UCSD-AML1 (cell line): ENCODE results near the gene HMGCS1.
"Not testable (repeated sequence)": the region's sequence is repeated elsewhere in the genome, so short reads cannot be mapped to it uniquely, and the experiment has no call there.

Experiments used
- DNase-seq: peaks from one replicate; lab custom pipeline; 2025; ENCODE audit not compliant: unreplicated experiment; lab: John Stamatoyannopoulos, UW

HMGCS1 gene

DNA sequence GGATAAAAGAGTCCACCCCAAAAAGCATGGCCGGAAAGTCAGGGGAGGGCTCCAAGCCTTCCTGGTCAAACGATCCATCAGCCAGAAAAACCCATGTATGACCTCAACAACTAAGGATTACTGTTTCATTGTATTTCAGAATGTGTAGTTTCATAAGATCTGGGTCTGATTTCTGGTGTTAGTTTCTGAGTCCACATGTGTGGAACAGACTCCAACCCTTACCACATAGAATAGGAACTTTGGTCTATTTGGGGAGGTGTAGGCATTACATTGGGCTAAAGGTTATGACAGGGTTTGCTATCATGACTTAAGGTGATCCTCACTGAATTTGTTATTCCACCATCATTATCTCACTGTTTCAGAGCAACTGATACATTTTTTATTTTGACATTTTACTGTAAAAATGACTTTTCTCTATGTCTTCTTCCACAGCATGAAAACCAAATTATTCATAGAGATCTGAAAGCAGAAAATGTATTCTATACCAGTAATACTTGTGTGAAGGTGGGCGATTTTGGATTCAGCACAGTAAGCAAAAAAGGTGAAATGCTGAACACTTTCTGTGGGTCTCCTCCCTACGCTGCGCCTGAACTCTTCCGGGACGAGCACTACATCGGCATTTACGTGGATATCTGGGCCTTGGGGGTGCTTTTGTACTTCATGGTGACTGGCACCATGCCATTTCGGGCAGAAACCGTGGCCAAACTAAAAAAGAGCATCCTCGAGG, 33.5 kb downstream of the HMGCS1 start:
- DNase-seq = no peak

DNA sequence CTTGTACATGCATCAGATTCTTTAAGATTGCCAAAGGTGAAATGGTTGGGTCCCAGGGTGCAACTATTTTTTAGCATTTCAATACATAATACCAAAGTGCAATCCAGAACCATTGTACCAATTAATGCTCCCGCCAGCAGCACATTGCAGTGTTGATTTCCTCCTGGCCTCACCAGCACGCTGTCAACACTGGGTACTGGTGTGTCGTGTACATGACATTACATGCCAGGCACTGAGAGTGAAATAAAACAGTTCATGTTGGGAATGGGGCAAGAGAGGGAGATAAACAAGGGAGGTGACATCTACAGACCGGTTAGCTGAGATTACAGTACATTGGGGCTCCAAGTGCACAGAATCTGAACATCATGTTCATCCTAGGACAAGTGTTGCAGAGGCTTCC, 37.8 kb downstream of the HMGCS1 start:
- no peak for DNase-seq

DNA sequence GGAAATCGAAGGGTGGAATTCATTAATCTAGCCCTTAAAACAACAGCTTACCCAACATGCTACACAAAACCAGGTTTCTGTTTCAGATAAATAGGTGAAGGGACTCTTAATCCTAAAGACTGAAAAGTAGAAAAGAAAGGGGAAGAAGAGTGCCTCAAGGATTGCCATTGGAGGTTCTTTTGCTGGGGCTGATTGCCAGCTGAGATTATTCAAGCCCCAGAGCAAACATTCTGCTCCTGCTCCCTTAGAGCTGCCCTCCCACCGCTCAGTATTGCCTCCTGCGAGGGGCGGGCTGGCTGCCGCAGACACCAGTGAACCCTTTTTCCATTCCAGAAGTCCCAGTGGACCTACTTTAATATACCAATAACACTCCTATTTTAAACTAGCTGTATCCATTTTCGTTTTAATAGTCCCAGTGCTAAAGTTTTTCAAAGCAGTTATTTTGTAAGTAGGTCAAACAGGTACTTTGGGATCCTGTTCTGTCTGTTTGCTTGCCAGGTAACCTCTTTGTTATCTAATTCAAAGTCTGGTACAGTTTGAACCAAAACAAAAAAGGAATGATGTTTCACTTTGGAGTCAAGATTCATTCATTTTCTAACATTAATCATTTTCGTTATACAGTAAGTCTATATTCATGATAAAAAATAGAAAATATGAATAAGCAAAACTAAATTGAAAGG, 38.6 kb downstream of the HMGCS1 start:
- DNase-seq = no peak

DNA sequence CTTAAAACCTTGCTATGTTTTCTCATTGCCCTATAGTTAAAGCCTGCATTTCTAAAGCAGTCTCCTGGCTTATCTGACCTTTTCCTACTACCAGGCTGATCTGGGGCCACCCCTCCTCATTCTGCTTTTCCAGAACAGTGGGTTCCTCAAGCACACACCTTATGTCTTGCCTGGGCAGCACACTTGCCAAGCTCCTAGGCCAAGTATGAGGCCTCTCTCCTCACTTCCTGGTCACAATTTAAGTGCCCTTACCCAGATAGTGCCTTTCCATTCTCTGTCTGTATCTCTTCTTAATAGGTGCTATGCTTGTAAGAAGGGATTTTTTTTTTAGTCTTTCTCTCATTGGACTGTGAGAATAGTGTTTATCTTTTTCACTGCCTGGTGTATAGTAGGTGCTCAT, 39.7 kb downstream of the HMGCS1 start:
- DNase-seq = no peak

DNA sequence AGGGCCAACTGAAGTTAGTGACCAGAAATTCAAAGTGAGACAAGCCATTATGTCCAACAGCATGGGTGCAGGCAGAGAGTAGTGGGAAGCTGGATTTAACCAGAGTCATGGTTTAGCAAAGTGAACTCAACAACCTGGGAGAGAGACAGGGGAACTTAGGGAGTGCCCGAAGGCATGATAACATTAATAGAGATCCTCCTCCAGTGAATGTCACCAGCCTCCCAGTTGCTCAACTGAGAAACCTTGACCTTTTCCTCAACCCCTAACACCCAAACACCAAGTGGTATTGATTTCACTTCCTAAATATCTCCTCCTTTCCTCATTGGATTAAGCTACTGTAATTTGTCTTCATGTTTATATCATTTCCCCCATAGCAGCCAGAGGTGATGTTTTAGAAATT, 42.6 kb downstream of the HMGCS1 start:
- no peak for DNase-seq

DNA sequence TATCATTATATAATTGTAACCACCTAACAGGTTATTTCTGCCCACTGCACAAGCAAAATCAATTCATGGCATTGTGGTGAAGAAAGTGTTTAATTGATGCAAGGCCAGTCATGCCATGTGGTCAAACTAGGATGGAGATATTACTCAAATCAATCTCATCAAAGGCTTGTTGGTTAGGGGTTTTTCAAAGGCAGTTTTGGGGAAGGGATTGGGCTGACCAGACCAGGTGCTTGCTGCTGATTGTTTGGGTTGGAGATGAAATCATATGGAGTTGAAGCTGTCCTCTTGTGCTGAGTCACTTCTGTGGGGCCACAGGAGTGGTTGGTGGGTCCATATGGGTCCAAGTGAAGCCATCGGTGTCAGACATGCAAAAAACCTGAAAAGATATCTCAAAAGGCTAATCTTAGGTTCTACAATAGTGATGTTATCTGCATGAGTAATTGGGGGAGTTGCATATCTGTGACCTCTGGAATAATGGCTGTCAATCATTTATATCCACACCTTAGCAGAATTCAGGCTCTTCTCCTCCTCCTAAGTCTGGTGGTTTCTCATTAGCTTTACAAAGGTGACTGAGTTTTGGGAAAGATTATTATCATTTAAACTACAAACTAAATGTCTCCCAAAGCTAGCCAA, 44.9 kb downstream of the HMGCS1 start:
- DNase-seq = no peak

DNA sequence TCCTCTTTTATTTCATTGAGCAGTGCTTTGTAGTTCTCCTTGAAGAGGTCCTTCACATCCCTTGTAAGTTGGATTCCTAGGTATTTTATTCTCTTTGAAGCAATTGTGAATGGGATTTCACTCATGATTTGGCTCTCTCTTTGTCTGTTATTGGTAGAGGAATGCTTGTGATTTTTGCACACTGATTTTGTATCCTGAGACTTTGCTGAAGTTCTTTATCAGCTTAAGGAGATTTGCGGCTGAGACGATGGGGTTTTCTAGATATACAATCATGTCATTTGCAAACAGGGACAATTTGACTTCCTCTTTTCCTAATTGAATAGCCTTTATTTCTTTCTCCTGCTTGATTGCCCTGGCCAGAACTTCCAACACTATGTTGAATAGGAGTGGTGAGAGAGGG, 50.9 kb downstream of the HMGCS1 start:
- DNase-seq = not testable (repeated sequence)

DNA sequence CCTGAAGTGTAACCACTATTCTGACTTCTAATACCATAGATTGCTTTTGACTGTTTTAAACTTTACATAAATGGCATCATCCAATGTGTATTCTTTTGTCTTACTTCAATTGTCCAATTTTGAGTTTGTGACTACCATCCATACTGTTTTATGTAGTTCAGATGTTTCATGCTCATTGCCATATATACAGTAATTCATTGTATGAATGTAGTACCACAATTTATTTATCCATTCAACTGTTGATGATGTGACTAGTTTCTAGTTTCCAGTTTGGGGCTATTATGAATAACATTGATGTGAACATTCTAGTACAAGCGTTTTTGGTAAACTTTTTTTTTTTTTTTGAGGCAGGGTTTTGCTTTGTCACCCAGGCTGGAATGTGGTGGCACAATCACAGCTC, 55.1 kb downstream of the HMGCS1 start:
- DNase-seq = no peak

DNA sequence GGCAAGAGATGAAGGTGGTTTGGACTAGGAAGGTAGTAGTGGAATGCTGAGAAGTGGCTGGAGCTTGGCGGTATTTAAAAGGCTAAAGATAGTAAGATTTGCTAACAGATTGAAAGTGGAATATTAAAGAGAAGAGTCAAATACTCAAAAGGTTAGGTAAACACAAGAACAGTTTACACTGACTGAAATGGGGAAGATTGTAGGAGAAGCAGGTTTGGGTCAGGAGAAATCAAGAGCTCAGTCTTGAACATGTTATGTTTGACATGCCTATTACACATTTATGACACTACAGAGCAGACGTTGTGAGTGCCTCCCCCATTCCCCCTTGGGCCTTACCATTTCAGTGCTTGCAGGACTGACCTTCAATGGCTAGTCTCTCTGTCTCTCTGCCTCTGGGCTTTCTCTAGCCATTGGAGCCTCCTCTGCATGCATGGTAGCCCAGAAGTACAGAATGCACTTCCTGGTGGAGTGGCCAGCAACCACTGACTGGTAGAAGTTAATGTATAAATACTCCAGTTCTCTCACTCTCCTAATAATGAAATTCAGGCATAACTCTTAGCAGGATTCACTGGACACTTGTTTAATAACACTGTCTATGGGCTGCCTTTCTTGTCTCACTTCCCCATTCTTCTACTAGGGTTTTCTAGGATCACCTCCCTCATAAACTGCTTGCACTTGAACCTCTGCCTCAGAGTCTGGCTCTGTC, 56.8 kb downstream of the HMGCS1 start:
- no peak for DNase-seq

DNA sequence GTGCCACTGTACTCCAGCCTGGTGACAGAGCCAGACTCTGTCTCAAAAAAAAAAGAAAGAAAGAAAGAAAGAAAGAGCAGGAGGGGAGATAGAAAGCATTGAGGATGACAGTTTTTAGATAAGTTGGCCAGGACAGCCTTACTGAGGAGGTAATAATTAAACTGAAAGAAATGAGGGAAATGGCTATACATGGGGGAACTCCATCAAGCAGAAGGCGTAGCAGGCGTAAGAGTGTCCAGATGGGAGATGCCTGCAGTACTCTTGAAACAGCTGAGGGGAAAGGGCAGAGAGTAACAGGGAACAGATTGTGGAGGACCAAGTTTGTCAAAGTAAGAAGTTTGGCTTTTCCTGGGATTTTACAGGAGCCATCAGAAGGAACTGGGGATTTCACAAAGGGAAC, 57.5 kb downstream of the HMGCS1 start:
- no peak for DNase-seq

DNA sequence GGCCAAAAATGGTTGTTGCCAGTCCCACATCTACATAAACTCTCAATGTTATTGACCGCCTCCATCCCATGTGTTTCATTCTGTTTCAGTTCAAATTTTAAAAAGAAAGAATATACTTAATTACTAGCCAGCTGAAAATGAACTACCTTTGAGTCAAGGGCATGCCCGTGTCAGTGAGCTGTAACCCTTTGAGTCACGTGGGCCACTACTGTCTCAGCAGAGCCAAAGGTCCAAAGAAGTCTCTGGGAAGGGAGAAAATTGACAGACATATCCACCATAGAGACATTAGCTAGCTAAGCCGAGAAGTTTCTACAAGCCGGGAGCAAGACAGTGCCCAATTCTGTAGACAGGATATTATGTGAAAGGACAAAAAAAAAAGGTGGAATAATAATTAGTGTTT, 61.5 kb downstream of the HMGCS1 start:
- DNase-seq = no peak

DNA sequence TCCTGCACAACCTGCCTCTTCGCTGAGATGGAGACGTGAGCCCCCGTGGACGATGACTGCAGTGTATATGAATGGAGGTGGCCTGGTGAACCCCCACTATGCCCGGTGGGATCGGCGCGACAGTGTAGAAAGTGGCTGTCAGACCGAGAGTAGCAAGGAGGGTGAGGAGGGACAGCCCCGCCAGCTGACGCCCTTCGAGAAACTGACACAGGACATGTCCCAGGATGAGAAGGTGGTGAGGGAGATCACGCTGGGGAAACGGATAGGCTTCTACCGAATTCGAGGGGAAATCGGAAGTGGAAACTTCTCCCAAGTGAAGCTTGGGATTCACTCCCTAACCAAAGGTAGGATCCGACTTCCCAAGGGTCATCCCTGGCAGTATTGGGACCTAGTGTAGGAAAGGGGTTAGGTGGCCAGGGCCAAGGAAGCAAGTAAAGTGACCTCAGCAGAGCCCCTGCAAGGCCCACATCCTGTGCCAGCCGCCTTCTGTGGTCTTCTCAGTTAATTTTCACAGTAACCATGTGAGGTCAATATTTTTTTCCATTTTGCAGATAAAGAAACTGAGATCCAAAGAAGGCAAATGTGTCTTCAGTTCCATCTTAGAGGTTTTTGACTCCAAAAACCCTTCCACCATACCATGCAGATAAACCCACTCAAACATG, 67.4 kb downstream of the HMGCS1 start:
- DNase-seq = no peak

DNA sequence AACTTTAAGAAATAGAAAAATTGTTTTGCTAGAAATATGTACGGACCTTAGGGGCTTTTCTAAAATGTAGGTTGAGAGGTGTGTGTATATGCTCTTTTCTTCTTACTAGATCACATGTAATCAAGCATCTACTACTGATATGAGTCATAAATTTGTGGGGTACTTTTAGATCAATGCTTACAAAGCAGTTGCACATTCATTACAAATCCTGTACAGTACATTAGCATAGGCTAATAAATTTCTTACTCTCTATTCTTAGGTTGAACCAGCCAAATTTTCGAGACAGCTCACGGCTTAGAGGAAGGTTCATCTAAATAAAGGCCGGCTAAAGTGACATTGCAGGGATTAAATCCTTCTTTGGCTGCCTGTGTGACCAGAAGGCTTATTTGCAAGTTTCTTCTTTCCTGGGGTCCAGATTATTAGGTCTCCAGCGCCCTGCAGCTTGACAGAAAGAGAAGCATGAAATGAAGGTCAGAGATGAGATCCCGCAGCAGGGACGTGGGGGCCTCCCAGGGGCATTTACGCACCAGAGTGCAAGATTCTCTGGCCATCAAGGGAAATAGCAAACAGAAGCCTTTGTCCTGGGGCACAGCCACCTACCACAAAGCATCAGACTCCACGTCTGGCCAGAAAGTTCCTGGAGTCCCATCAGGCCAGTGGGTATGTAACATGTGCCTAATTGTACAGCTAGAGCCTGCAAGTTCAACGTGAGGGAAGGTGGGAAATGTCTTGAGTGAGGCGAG, 68.2 kb downstream of the HMGCS1 start:
- no peak for DNase-seq

DNA sequence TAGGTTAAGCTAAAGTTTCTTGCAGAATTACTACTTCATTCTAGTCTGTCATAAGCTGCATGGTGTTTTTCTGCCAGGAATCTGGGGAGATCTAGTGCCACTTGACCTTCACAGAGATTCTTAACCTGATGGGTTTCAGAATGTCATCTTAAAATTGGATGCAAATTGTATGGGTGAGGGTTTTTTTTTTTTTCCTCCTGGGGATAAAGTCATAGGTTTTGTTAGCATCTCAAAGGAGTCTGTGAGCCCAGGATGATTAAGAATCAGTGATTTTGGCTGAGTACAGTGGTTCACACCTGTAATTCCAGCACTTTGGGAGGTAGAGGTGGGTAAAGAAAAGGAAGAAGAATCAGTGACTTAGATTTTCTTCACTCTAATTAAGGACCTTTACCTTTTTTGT, 69.9 kb downstream of the HMGCS1 start:
- DNase-seq = no peak

DNA sequence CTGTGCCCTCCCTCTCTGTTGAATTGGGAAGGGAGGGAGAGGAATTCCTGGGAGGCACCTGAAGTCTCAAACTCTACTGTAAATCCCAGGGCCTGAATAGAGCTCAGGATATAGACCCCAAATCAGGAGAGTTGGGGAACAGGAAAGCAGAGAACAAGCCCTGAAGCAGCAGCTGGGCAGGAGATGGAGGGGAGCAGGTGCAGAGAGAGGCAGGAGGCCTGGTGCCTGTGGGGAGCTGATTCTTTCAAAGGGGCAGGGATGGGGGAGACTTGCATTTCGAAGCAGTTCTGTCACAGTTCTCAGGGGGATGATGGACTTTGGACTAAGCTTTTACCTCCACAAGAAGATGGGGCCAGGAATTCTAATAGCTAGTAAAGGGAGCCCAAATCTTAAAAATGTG, 71.0 kb downstream of the HMGCS1 start:
- no peak for DNase-seq
